GM21367 (cell line): ENCODE results near the gene NCKAP5.

Experiments
- ATAC-seq: cut with Tn5 transposase; IDR thresholded peaks from one replicate; pipeline ENCODE4 v1.9.1; 2021; ENCODE audit not compliant: unreplicated experiment

The NCKAP5 gene

DNA sequence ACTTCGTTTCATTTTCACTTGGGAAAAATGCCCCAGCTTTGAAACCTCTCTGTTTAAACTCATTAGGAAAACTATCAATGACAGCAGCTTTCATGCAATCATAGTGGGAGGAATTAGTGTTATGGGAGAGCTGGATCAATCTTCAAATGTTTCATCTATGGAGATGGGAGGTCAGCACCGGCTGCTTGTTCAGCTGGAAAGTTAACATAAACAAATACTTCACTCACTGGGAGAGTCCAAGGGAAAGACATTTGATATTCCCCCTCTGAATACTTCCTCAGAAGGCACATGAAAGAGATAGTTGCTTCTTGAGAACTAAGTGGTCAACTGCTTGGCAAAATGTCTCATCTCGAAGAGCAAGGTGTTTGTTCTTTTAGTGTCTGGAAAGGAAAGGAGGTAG lies 905.5 kb downstream of the NCKAP5 start:
- ATAC-seq, result no peak

DNA sequence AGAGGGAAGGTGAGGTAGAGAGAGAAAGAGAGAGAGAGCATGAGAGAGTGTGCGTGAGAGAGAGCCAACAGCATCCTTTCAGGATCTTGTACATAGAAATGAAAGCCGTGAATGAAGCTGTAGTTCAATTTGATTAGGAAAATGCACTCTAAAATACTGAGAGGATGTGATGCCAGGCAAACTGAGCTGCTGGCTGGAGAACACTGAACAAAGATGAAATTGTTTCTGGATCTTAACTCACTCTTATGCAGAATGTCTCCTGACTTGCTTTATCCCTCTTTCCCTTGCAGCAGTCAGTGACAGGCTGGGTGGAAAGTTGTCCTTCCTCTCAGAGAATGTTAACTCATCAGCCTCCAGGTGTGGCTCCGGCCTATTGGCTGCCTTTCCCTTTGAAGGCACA lies 908.9 kb downstream of the NCKAP5 start:
- ATAC-seq, result no peak

GRCh38 chr2:132656266-132656975 lies 911.8 kb downstream of the NCKAP5 start:
- no peak for ATAC-seq

DNA sequence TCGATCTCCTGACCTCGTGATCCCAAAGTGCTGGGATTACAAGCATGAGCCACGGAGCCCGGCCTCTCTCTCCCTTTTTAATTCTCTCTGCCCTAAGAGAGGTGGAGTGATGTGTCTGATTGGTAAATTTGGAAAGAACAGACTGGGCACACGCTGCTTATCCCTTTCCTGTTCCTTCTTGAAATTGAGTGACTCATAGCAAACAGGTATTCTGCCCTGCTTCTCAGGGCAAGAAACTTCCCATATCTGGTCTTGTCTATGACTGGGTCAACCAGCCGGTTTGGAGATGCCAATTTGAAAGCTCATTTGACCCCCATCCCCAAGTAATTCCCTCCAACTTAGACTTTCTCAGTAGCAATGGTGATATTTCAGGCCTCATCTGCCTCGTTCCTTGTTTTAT lies 913.3 kb downstream of the NCKAP5 start:
- ATAC-seq, result no peak

- ATAC-seq, result no peak
Observed at GRCh38 chr2:132654335-132654734, 913.9 kb downstream of the NCKAP5 start.

GRCh38 chr2:132652474-132652873 lies 915.8 kb downstream of the NCKAP5 start:
- no peak for ATAC-seq

GRCh38 chr2:132651115-132652045 lies 916.9 kb downstream of the NCKAP5 start:
- ATAC-seq, result no peak

DNA sequence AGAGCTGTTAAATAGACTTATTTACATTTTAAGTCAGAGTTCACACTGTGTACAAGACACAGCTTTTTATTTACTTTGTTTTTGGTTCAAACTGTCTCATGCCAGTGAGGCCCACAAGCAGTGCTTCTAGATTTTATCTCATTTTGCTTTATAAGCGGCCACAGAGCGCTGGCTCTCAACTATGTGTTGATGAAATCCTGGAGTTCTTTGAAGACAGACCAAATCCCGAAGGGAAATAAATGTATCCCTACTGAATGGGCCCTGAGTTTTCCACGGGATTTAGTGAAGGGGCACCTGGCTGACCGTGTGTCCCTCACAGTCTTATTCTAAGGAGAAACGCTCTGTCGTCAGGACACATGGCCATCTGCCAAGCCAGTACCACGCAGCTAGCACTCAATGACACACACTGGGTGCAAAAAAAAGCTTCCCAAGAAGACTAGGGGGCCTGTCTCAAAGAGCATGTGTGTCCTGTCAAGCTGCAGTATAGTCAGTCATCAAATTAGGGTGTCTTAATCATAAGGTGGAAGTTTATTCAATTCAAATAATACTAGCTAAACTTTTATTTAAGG lies 921.6 kb downstream of the NCKAP5 start:
- ATAC-seq, result no peak

GRCh38 chr2:132645722-132646539 lies 922.3 kb downstream of the NCKAP5 start:
- no peak for ATAC-seq

DNA sequence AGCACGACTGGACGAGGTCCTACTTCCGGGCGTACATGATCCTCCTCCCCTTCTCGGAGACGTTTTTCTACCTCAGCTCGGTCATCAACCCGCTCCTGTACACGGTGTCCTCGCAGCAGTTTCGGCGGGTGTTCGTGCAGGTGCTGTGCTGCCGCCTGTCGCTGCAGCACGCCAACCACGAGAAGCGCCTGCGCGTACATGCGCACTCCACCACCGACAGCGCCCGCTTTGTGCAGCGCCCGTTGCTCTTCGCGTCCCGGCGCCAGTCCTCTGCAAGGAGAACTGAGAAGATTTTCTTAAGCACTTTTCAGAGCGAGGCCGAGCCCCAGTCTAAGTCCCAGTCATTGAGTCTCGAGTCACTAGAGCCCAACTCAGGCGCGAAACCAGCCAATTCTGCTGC lies 923.1 kb downstream of the NCKAP5 start:
- no peak for ATAC-seq

GRCh38 chr2:132642415-132642814 lies 925.8 kb downstream of the NCKAP5 start:
- no peak for ATAC-seq

- no peak for ATAC-seq
Observed at GRCh38 chr2:132641819-132642218, 926.4 kb downstream of the NCKAP5 start.

GRCh38 chr2:132640116-132640515 lies 928.1 kb downstream of the NCKAP5 start:
- ATAC-seq, result no peak

GRCh38 chr2:132638313-132639040 lies 929.8 kb downstream of the NCKAP5 start:
- no peak for ATAC-seq

DNA sequence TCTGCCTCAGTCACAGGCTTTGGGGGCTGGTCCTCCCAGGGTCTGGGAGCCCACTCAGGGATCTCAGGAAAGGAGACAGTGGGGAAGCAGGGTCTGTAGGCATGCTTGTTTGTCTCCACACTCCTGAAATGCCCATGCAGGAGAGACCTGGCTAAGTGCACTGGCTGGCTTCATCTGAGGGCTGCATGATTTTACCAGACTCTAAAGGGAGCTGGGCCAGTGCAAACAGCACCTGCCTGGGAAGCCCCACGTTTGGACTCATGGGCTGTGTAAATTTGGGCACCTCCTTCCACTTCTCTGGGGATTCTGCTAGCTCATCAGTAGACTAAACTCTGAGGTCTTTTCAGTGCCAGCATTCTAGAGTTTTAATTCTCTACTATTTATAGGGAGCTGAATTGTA lies 931.9 kb downstream of the NCKAP5 start:
- ATAC-seq, result no peak

GRCh38 chr2:132633635-132634034 lies 934.6 kb downstream of the NCKAP5 start:
- no peak for ATAC-seq

DNA sequence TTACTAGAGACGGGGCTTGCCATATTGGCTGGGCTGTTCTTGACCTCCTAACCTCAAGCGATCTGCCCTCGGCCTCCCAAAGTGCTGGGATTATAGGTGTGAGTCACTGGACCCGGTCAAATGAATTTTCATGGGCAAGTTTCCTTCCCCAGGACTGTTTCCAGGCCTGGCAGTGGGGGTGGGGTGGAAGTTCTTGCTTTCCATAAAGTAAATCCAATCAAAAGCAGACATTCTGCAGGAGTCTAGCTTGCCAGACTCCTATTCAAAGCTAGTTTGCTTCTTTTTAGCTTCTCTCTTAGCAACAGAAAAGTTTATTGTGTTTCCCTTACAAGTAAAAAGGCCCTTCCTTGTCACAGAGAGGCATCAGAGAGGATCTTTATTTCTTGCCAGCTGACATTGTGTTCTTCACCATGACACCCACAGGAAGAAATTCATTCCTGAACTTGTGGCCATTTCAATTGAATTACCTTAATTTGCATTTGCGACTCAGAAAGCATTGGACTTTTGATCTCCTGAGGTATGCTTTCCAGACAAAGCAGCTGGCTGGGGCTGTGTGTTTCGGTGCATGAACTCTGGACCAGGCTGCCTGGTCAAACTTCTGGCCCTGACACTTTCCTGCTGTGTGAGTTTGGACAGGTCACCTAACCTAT lies 936.1 kb downstream of the NCKAP5 start:
- no peak for ATAC-seq

- no peak for ATAC-seq
Observed at GRCh38 chr2:132627536-132627935, 940.7 kb downstream of the NCKAP5 start.

GRCh38 chr2:132623096-132623839 lies 945.0 kb downstream of the NCKAP5 start:
- ATAC-seq, result no peak
